GM12891 (cell line): Measurements from ENCODE around the gene GAS1.

Source experiments
- PAX5 ChIP-seq: IDR thresholded peaks from 2 replicates; pipeline ENCODE4 v1.6.1; 2011; ENCODE audit warnings: low read length, moderate library complexity, mild to moderate bottlenecking; ENCODE audit not compliant: insufficient read depth, severe bottlenecking
- POLR2A ChIP-seq: IDR thresholded peaks from 2 replicates; pipeline ENCODE4 v1.6.1; 2011; ENCODE audit warnings: low read depth, low read length, control low read depth
- POLR2AphosphoS5 ChIP-seq: IDR thresholded peaks from 2 replicates; pipeline ENCODE4 v1.6.1; 2011; ENCODE audit warnings: low read depth, low read length, control low read depth
- POU2F2 ChIP-seq: IDR thresholded peaks from 2 replicates; pipeline ENCODE4 v1.6.1; 2011; ENCODE audit warnings: low read depth, mild to moderate bottlenecking, control low read depth, low read length, moderate library complexity
- SPI1 ChIP-seq: IDR thresholded peaks from 2 replicates; pipeline ENCODE4 v1.6.1; 2011; ENCODE audit warnings: low read depth, low read length, control low read depth
- TAF1 ChIP-seq: IDR thresholded peaks from 2 replicates; pipeline ENCODE4 v1.6.1; 2011; ENCODE audit warnings: low read depth, low read length, control low read depth

DNA sequence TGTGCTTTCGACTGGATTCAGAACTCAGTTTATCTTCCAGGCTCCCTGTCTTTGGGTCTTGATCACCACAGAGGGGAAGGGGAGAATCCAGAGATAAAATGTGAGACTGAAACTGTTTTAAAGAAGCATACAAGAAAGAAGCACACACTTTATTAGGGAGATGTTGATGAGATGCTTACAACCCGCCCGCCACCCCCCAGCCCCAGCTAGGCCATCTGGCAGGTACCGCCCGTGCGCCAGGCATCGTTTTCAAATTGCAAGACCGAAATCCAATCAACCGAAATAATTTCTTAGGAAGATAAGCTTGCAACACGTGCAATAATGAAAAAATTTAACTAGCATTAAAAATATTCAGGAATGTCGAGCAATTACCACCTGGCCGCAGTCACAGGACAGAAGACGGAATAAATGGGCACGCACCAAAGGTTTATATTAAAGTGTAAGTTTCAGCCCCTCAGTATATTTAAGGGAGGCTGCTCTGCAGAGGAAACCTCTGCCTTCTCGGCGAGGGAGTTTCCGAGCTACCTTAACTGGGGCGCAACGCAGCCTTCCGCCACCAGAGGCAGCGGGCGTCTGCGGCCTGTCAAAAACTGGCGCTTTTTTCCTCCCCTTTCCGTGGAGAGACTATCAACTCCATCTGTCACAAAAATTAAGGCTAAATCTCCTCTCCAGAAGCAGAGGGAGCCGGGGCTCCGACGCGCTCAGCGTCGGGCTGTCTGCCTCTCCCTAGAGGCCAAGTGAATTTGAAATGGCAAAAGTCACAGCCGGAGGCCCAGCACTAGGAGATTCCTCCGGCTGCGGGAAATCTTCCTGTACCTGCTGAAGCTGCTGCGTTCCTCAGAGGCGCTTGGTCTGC lies 996 bp upstream of the GAS1 start:
- TF ChIP-seq POLR2AphosphoS5 (no peak), SPI1 (0 out of 2 replicates have a peak, but pooled peaks have one; percentile 1), TAF1 (no peak), POLR2A (no peak), POU2F2 (no peak), PAX5 (no peak)
